ENCODE measurements around the gene BTAF1.

DNA sequence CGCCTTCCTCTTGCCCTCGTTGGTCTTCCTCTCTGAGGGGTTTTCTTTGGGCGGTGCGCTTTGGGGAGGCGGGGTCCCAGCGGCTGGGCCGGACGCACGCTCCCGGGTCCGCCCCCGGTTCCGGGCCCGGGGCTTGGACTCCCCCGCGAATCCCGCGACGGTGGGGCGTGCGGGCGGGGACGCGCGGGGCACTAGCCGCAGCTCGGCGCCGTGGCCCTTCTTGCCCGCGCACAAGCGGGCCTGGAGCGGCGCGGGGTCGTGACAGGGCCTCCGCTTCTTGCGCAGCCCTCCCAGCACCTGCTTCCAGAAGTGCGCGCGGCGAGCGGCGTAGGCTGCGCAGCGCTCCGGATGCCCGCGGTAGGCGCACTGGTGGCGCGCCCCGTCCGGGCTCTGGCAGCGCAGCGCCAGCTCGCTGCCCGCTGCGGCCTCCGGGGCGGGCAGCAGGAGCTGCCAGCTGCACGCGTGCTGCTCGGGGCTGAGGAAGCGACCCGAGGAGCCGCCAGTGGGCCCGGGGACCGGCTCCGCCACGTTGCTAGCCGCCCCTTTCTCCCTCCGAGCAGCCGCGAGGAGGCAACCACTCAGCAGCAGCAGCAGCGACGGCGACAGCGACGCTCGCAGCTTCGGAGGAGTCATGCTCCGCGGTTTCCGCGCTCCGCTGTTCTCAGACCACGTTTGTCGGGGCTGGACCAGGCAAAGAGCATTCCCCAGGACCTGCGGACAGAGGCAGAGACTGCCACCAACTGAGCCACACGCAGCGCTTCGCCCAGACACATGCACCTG lies 15.0 kb upstream of the BTAF1 start:
- TF ChIP-seq, protein P1, sequence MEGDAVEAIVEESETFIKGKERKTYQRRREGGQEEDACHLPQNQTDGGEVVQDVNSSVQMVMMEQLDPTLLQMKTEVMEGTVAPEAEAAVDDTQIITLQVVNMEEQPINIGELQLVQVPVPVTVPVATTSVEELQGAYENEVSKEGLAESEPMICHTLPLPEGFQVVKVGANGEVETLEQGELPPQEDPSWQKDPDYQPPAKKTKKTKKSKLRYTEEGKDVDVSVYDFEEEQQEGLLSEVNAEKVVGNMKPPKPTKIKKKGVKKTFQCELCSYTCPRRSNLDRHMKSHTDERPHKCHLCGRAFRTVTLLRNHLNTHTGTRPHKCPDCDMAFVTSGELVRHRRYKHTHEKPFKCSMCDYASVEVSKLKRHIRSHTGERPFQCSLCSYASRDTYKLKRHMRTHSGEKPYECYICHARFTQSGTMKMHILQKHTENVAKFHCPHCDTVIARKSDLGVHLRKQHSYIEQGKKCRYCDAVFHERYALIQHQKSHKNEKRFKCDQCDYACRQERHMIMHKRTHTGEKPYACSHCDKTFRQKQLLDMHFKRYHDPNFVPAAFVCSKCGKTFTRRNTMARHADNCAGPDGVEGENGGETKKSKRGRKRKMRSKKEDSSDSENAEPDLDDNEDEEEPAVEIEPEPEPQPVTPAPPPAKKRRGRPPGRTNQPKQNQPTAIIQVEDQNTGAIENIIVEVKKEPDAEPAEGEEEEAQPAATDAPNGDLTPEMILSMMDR (IDR thresholded peaks at IDR 0.05; ENCODE audit: insufficient read depth, low read depth, low read length) = no peak
- TF ChIP-seq EZH2 (IDR thresholded peaks at IDR 0.05; ENCODE audit: insufficient read depth, low read length) = no peak

All from astrocyte (in vitro differentiated cells and primary cell).